Activated CD4-positive, alpha-beta T cell treated with anti-CD3 and anti-CD28 coated beads, Interleukin-10, Interleukin-2, amounts not matched to agents 100 ng/mL and 50 ng/mL, durations not matched to agents 16 hours and 8 hours (primary cell): ENCODE measurements around the gene ADAMTSL2.

Source experiments
- DNase-seq: peaks from one replicate; pipeline ENCODE4 v3.0.0-alpha.2; 2020

ADAMTSL2 gene

DNA sequence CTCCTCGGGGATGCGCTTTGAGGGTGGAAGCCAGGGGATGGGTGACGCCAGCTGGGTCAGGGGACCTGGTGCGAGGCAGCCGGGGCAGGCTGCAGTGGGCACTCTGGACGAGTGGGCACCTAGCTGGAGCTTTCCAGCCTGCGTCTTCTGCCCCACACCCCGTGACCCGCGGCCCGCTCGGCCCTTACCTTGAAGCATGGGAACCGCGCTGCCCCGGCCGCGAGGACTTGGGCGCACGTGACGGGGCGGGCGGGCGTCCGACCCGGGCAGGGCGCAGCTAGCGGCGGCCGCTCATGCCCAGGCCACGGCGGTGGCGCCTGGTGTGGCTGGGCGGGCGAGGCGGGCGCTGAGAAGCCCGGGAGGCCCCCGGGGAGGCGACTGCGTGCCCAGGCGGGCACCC, 74.4 kb downstream of the ADAMTSL2 start:
- no peak for DNase-seq

- DNase-seq = no peak
Measured at GRCh38 chr9:133609311-133610098, 75.0 kb downstream of the ADAMTSL2 start, which contains the start of gene FAM163B. FAM163B (minus strand) TSS chr9:133609389; CDS start chr9:133580223, 29,166 bp downstream.

- DNase-seq = no peak
Measured at GRCh38 chr9:133610845-133611244, 76.3 kb downstream of the ADAMTSL2 start.

- DNase-seq = no peak
Measured at GRCh38 chr9:133612051-133612450, 77.5 kb downstream of the ADAMTSL2 start.

DNA sequence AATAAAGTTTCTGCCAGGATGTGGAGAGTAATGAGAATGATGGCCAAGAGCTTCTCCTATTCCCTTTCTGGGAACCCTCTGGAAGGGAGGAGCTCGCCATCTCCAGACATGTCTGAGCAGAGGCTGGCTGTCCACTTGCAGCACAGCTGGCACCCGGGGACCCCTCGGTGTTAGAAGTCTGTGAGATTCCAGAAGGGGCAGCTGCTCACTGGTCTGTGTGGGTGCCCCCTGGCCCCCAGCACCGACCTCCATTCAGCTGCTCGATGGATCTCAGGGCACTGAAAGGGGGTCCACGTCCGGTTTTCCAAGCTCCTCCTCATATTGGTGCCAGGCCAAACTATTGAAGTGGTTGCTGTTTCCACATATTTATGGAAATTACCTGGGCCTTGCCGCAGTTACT, 78.3 kb downstream of the ADAMTSL2 start:
- DNase-seq = no peak

- no peak for DNase-seq
Measured at GRCh38 chr9:133613432-133613831, 78.9 kb downstream of the ADAMTSL2 start.

DNA sequence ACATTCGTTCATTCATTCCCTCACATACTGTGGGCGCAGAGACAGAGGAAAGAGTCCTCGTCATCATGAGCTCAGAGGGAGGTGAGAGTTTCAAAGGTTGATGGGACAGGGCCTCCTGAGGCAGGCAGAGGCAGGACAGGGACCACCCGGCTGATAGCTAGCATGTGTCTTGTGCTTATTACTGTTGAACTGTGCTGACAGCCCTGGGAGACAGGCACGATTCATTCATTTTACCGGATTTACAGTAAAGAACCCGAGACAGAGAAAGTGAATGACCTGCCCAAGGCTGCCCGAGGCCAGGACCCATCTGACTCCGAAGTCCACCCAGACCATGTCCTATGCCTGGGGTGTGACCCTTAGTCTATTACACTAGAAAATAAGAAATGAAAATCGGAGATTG, 79.6 kb downstream of the ADAMTSL2 start:
- no peak for DNase-seq

DNA sequence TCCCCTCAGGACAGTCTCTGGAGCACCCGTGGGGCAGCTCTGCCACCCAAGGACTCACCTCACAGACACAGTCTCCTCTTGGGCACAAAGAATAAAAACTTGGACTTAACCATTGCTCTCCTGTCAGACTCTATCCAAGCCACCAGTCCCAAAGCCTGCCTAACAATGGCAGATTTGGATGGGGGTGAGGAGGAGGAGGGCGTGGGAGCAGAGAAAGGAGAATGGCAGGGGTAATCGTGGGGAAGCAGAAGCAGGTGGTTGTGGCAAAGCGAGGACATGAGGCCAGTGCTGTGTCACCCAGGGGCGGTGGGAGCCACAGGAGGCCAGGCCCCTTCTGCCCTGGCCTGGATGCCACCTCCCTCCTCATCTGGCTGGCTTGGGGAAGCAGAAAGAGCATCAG, 80.2 kb downstream of the ADAMTSL2 start:
- no peak for DNase-seq

GRCh38 chr9:133615186-133615585, 80.7 kb downstream of the ADAMTSL2 start:
- no peak for DNase-seq

- DNase-seq = no peak
Measured at GRCh38 chr9:133615606-133616188, 81.2 kb downstream of the ADAMTSL2 start.

GRCh38 chr9:133616643-133617405, 82.3 kb downstream of the ADAMTSL2 start:
- DNase-seq = no peak

- no peak for DNase-seq
Measured at GRCh38 chr9:133618726-133619125, 84.2 kb downstream of the ADAMTSL2 start.

- peak; percentile 38 for DNase-seq
Measured at GRCh38 chr9:133619791-133620190, 85.3 kb downstream of the ADAMTSL2 start.

- DNase-seq = no peak
Measured at GRCh38 chr9:133621725-133622267, 87.3 kb downstream of the ADAMTSL2 start.

DNA sequence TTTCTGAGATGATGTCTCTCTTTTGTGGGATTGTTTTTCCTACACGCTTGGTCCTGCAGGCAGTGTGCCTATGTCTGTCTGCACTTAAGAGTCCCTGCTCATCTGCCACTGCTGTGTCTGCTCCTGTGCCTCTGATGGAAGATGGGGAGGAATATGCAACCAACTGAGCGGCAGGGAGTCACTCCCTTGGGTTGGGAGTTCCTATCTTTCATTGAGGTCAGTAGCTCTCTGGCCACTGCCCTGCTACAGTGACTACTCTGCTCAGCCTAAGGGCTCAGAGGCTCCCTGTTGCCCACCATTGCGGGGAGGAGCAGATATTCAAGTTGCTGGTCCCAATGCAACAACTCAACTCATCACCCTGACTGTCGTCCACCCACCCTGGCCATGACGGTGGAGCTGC, 88.1 kb downstream of the ADAMTSL2 start:
- no peak for DNase-seq
